HG03521 (cell line): Measurements from ENCODE around the gene SH2D3C.

Experiments
- ATAC-seq: cut with Tn5 transposase; IDR thresholded peaks from one replicate; pipeline ENCODE4 v1.9.1; 2021; ENCODE audit warnings: mild to moderate bottlenecking, moderate library complexity; ENCODE audit not compliant: unreplicated experiment

SH2D3C gene

GRCh38 chr9:127808347-127809001, 30.0 kb upstream of the SH2D3C start:
- ATAC-seq = no peak

GRCh38 chr9:127806871-127807270, 28.4 kb upstream of the SH2D3C start:
- ATAC-seq = no peak

GRCh38 chr9:127805620-127806019, 27.2 kb upstream of the SH2D3C start:
- no peak for ATAC-seq

GRCh38 chr9:127803507-127804352, 25.3 kb upstream of the SH2D3C start:
- no peak for ATAC-seq

- ATAC-seq = peak; percentile 75
Measured at GRCh38 chr9:127802576-127803443, 24.3 kb upstream of the SH2D3C start, which contains the start of gene FPGS. Gene FPGS, plus strand, starts transcription at chr9:127802882. Its CDS starts 43 bp downstream, at chr9:127802925.

- ATAC-seq = no peak
Measured at GRCh38 chr9:127801955-127802575, 23.6 kb upstream of the SH2D3C start.

GRCh38 chr9:127796852-127797370, 18.4 kb upstream of the SH2D3C start:
- no peak for ATAC-seq

GRCh38 chr9:127796225-127796813, 17.9 kb upstream of the SH2D3C start:
- no peak for ATAC-seq

GRCh38 chr9:127794001-127794791, 15.7 kb upstream of the SH2D3C start:
- no peak for ATAC-seq

- no peak for ATAC-seq
Measured at GRCh38 chr9:127793093-127793708, 14.7 kb upstream of the SH2D3C start.

GRCh38 chr9:127792417-127793031, 14.1 kb upstream of the SH2D3C start:
- no peak for ATAC-seq

- ATAC-seq = no peak
Measured at GRCh38 chr9:127791085-127791484, 12.6 kb upstream of the SH2D3C start.

- ATAC-seq = no peak
Measured at GRCh38 chr9:127790094-127790855, 11.8 kb upstream of the SH2D3C start.

- ATAC-seq = no peak
Measured at GRCh38 chr9:127789179-127789578, 10.7 kb upstream of the SH2D3C start.

GRCh38 chr9:127788337-127789011, 10.0 kb upstream of the SH2D3C start:
- no peak for ATAC-seq

GRCh38 chr9:127786773-127787104, 8.3 kb upstream of the SH2D3C start:
- no peak for ATAC-seq
